Aorta (tissue), 5 donors: Measurements from ENCODE around the gene CDH12. TPM values are rescaled to one million over a fixed set of nuclear protein-coding genes. Genes with fewer than 3 reads are reported as not detected.
"Not testable (repeated sequence)": the region's sequence is repeated elsewhere in the genome, so short reads cannot be mapped to it uniquely, and the experiment has no call there.

Experiments
- ATAC-seq: fragments of 200-7000 bp; cut with Tn5 transposase; one replicate; pipeline ENCODE4 v1.9.1; 2022; ENCODE audit warnings: moderate library complexity; ENCODE audit not compliant: low FRiP score
- DNase-seq, 2 donors: peaks; one replicate each; pipeline ENCODE4 v3.0.0-alpha.2; 2020
- H3K27ac ChIP-seq, 2 donors: one replicate each; pipeline ENCODE4 v1.5.1; 2013; ENCODE audit warnings: low read length in 2 of 2, mild to moderate bottlenecking in 2 of 2, moderate library complexity in 2 of 2, control low read depth in 1 of 2, inconsistent platforms in 1 of 2, low read depth in 1 of 2
- H3K27me3 ChIP-seq, 2 donors: one replicate each; pipeline ENCODE4 v1.6.1; 2013; ENCODE audit warnings: control low read depth in 1 of 2, low read length in 1 of 2, mild to moderate bottlenecking in 1 of 2, moderate library complexity in 1 of 2; ENCODE audit not compliant: insufficient read depth in 2 of 2, control insufficient read depth in 1 of 2
- H3K36me3 ChIP-seq, 2 donors: one replicate each; pipeline ENCODE4 v1.6.1; 2013; ENCODE audit warnings: control low read depth in 1 of 2, low read length in 1 of 2, mild to moderate bottlenecking in 1 of 2; ENCODE audit not compliant: insufficient read depth in 2 of 2, control insufficient read depth in 1 of 2
- H3K4me1 ChIP-seq, 2 donors: one replicate each; pipeline ENCODE4 v1.6.1; 2013; ENCODE audit warnings: low read length in 2 of 2, control low read depth in 1 of 2, mild to moderate bottlenecking in 1 of 2, moderate library complexity in 1 of 2; ENCODE audit not compliant: insufficient read depth in 2 of 2, control insufficient read depth in 1 of 2
- H3K4me3 ChIP-seq, 2 donors: one replicate each; pipeline ENCODE4 v1.5.1; 2013; ENCODE audit warnings: low read length in 2 of 2, control low read depth in 1 of 2, mild to moderate bottlenecking in 1 of 2
- H3K9me3 ChIP-seq: one replicate; pipeline ENCODE4 v1.6.1; 2013; ENCODE audit warnings: mild to moderate bottlenecking, low read length; ENCODE audit not compliant: control insufficient read depth
- WGBS, 2 donors: extraction: QIAGEN DNeasy Blood & Tissue Kit; methylation state at CpG; one replicate each; pipeline ENCODE4 v1.1.7; 2013; 5-methylcytosine and 5-hydroxymethylcytosine counted together
- intact Hi-C, 2 donors: fragments of 100-400 bp; cut with DNase I; formaldehyde crosslinking; loops; one replicate each; pipeline versions ENCODE4 v1.14.2 to v1.15.0; 2022
- polyA plus RNA-seq, 2 donors: library from polyadenylated mRNA; stranded (reverse); fragments of 200-250 nt; gene quantifications; one replicate each; pipeline ENCODE4 v1.2.3, GENCODE V29; 2013
- total RNA-seq, 2 donors: library from RNA; stranded (reverse); fragmentation: NEBNext Ultra II Directional; extraction: Animal tissue kit (Norgen Biotek cat#: 25700); gene quantifications; one replicate each; pipeline ENCODE4 v1.2.1, GENCODE V29; 2021
- donor health status: healthy with polysubstance abuse.
- donor health status: Bipolar disorder and iron deficiency.
- donor health status: DM: no; HTN: no; CAD: no.
- donor health status: DM: no; HTN: no; CAD: no.
- donor health status: DM: yes; HTN: yes; CAD: no.

CDH12 gene
- total and polyA plus RNA-seq, 4 donors: not detected

DNA sequence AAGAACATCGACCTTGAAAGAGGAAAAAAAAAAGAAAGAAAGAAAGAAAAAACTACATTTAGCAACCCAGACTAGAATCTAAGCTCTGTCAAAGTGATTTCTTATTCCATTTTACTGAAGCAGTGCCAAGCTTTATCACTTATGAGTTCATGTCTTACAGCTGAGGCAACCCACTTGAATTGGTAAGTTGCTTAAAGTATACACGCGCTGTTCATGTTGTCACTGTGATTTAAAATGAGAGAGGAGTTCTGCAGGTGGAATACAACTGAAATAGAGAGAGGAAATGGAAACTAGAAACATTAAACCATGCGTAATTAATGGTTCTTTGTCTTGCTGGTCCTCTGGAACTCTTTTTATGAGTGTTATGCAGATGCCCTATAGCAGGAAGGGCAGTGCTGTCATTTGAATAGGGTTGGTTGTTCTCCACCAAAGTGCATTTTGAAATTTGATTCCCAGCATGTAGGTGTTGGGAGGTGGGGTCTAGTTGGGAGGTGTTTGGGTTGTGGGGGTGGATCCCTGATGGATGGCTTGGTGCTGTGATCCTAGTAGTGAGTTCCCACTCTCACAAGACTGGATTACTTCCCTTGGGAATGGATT lies 665.4 kb downstream of the CDH12 start:
- DNase-seq, H3K27ac ChIP-seq, H3K36me3 ChIP-seq, H3K4me1 ChIP-seq, H3K9me3 ChIP-seq, H3K27me3 ChIP-seq, ATAC-seq, intact Hi-C loops, H3K4me3 ChIP-seq: not testable (repeated sequence)
- 53 to 56% methylated on average over 3 of the region's 4 CpGs for WGBS, 2 donors

GRCh38 chr5:22169226-22169625 lies 683.9 kb downstream of the CDH12 start:
- 63 to 66% methylated on average over 2 of the region's 2 CpGs for WGBS, 2 donors
- H3K4me3 ChIP-seq, H3K27ac ChIP-seq: not testable (repeated sequence)

DNA sequence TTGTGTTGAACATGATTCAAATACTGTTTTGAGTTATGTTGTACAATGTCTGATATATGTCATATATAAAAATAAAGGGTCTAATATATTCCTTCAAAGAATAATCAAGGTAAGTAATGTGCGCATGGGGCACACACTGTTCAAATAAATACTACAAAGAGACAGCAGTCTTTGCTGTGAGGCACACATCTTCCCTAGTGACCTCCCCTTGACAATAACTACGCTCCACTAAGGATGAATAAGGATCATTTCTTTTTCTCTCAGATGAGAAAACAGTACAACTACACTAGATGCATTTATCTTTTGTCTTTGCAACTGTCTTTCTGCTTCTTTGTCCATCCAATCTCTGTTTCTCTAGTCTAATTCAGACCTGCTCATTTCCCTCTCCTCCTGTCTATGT lies 684.4 kb downstream of the CDH12 start:
- H3K9me3 ChIP-seq, H3K27ac ChIP-seq, H3K4me1 ChIP-seq, H3K36me3 ChIP-seq, H3K4me3 ChIP-seq, ATAC-seq, intact Hi-C loops, H3K27me3 ChIP-seq, DNase-seq: not testable (repeated sequence)
- WGBS, 2 donors: no CpG with 5 or more reads among the region's 2 CpGs

More at GRCh38 chr5:22169226-22169625, 683.9 kb downstream of the CDH12 start:
- DNase-seq, H3K9me3 ChIP-seq, H3K4me1 ChIP-seq, intact Hi-C loops, H3K36me3 ChIP-seq, H3K27me3 ChIP-seq, ATAC-seq: not testable (repeated sequence)

DNA sequence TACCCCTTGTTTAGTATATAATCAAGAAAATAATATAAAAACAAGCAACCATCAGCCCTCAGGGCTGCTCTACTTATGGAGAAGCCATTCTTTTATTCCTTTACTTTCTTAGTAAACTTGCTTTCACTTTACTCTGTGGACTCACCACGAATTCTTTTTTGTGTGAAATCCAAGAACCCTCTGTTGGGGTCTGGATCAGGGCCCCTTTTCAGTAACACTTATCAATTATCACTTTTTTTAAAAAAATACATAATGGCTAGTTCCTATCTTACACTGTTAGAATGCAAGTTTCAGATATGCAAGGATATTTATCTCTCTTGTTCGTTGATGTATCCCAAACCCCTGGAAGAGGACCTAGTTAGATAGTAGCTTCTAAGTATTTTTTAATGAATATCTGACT lies 687.2 kb downstream of the CDH12 start:
- 51 to 68% methylated on average over 2 of the region's 2 CpGs for WGBS, 2 donors
- DNase-seq: not testable (repeated sequence)

DNA sequence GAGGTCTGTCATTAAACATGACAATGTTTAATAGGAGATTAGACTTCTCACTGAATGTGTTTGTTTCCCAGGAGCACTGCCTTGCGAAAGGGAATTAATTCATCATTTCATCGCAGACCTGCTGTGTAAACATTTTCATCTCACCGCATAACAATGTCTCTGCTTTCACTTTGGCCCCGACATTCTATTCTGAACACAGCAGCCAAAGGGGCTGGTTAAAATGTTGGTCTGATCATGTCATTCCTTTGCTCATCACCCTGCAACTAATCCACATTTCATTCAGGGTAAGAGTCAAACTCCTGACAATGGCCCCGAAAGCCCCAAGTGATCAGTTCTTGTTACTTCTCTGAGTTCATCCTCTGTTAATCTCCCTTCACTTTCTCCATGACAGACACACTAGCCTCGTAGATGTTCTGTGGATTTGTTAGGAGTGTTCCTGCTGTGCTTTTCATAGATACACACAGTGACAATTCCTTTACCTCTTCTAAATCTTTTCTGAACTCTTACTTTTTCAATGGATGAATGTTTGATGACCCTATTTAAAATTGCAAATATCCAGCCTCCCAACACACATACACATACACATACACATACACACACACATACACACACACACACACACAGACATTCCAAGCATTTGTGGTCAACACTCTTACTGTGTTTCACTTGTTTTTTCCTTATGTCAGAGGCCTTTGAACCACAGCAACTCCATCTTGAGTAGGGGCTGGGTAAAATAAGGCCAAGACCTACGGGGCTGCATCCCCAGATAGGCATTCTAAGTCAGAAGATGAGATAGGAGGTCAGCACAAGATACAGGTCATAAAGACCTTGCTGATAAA lies 688.0 kb downstream of the CDH12 start:
- H3K9me3 ChIP-seq, H3K27ac ChIP-seq, DNase-seq, H3K4me3 ChIP-seq, intact Hi-C loops, H3K4me1 ChIP-seq, H3K27me3 ChIP-seq, ATAC-seq, H3K36me3 ChIP-seq: not testable (repeated sequence)
- WGBS, 2 donors: 42 to 64% methylated on average over 3 to 4 of the region's 7 CpGs

More for the DNA sequence above, 687.2 kb downstream of the CDH12 start:
- H3K4me1 ChIP-seq, H3K4me3 ChIP-seq, intact Hi-C loops, H3K27ac ChIP-seq, ATAC-seq, H3K27me3 ChIP-seq, H3K9me3 ChIP-seq, H3K36me3 ChIP-seq: not testable (repeated sequence)

DNA sequence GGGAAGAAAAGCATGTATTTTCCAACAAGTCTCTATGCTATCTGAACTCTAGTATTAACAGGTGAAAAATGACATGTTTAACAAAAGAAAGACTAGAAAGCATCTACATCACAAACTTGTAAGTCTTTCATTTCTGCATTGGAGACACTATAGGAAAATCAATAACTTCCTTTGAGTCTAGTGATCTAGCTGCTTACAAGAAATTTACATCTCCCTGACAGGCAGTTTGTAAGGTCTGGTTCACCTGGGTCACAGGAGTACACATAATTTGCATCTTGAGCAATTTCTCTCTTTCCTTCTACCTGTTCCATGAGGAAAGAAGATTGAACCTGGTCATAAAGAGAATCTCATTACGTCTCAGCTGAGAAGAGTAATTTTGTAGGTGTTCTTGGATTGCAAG lies 696.2 kb downstream of the CDH12 start:
- ATAC-seq, H3K9me3 ChIP-seq, H3K27me3 ChIP-seq, H3K36me3 ChIP-seq, intact Hi-C loops, H3K4me1 ChIP-seq, H3K27ac ChIP-seq, H3K4me3 ChIP-seq, DNase-seq: not testable (repeated sequence)
- no CpG with 5 or more reads among the region's 1 CpG for WGBS, 2 donors

GRCh38 chr5:22154779-22155178 lies 698.4 kb downstream of the CDH12 start:
- H3K27ac ChIP-seq, ATAC-seq, DNase-seq, H3K27me3 ChIP-seq, H3K4me3 ChIP-seq, intact Hi-C loops, H3K36me3 ChIP-seq, H3K9me3 ChIP-seq, H3K4me1 ChIP-seq: not testable (repeated sequence)
- 49 to 54% methylated on average over 2 of the region's 2 CpGs for WGBS, 2 donors

DNA sequence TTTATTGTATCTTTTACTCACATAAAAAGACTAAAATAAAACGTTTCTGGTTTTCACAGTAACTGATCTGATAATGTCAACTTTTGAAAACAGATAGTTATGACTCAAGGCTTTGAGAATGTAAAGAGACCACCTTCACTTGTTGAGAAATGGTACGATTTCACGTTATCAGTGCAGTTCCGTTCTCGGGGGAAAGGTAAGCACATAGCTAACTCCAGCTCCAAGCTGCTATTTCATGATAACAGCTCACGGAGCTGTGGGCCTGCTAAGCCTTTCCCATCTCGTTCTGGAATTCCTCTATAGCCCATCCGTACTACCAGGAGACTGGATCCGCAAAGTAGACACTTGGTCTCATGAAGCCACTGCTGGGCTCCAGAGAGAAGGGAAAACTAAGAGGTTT lies 701.3 kb downstream of the CDH12 start:
- H3K27me3 ChIP-seq, intact Hi-C loops, H3K27ac ChIP-seq, H3K9me3 ChIP-seq, H3K4me3 ChIP-seq, ATAC-seq, DNase-seq, H3K36me3 ChIP-seq, H3K4me1 ChIP-seq: not testable (repeated sequence)
- WGBS, 2 donors: 49 to 66% methylated on average over 9 of the region's 9 CpGs

GRCh38 chr5:22140418-22140817 lies 712.7 kb downstream of the CDH12 start:
- H3K27ac ChIP-seq, H3K4me3 ChIP-seq, DNase-seq, H3K9me3 ChIP-seq, H3K27me3 ChIP-seq, H3K36me3 ChIP-seq, H3K4me1 ChIP-seq, ATAC-seq, intact Hi-C loops: not testable (repeated sequence)
- WGBS, 2 donors: 84 to 100% methylated on average over 1 of the region's 1 CpG
